ENCODE measurements around the gene RALGPS1. TPM values are rescaled to one million over a fixed set of nuclear protein-coding genes. Genes with fewer than 3 reads are reported as not detected.

Gene RALGPS1
- total and polyA plus RNA-seq, 2 of the 13 experiments (the other 11 are each of a cell fraction or from before 2014, with no cell fraction given): 3.7 to 6.5 TPM

- TF ChIP-seq ZNF644 (CRISPR knock-in tag; IDR thresholded peaks at IDR 0.05; ENCODE audit: low read depth): no peak
- TF ChIP-seq ZNF720 (CRISPR knock-in tag; IDR thresholded peaks at IDR 0.05): no peak
- no peak for TF ChIP-seq ZNF367 (CRISPR knock-in tag; IDR thresholded peaks at IDR 0.05; ENCODE audit: borderline replicate concordance)
- TF ChIP-seq ZFP36 (IDR thresholded peaks at IDR 0.05; ENCODE audit: borderline replicate concordance, low read depth, low read length, partially characterized antibody): no peak
- TF ChIP-seq STAT6 (CRISPR knock-in tag; IDR thresholded peaks at IDR 0.05; ENCODE audit: borderline replicate concordance): no peak
- no peak for TF ChIP-seq CREM (IDR thresholded peaks at IDR 0.05)
- TF ChIP-seq CREM (CRISPR knock-in tag; IDR thresholded peaks at IDR 0.05): no peak
- no peak for TF ChIP-seq HOXD1 (CRISPR knock-in tag; IDR thresholded peaks at IDR 0.05)
- TF ChIP-seq SCMH1 (CRISPR knock-in tag; IDR thresholded peaks at IDR 0.05; ENCODE audit: borderline replicate concordance): no peak
Observed at GRCh38 chr9:127005770-127006314, 91.3 kb downstream of the RALGPS1 start (continued).

GRCh38 chr9:127007638-127008037 lies 93.1 kb downstream of the RALGPS1 start:
- H3K9me3 ChIP-seq (ENCODE audit: low read length): no peaks in the 10 kb centered on the region
- no peak overlapping the region for H3K4me2 ChIP-seq (ENCODE audit: low read depth, low read length)
- H4K20me1 ChIP-seq (ENCODE audit: insufficient read depth, low read length): no peaks in the 10 kb centered on the region
- BruUV-seq (replicated peaks): no TSS peak
- in situ Hi-C loops (cut with HindIII; ENCODE audit: extremely low pct_ligation_motif_present, low pct_unique_long_range_greater_than_20kb): no loop called here
- POLR2A ChIA-PET: no interaction called here
- H3K9ac ChIP-seq (ENCODE audit: insufficient read depth, low read depth, low read length): no peak overlapping the region
- FAIRE-seq: no peak
- no peak overlapping the region for H3K4me3 ChIP-seq (replicated peaks in 1 of 3; ENCODE audit: insufficient read depth in 1 of 3, low read depth in 2 of 3, low read length in 3 of 3)
- H3K79me2 ChIP-seq (ENCODE audit: insufficient read depth, low read length): no peaks in the 10 kb centered on the region
- no peaks in the 10 kb centered on the region for H3K4me1 ChIP-seq (ENCODE audit: insufficient read depth, low read length)
- no peaks in the 10 kb centered on the region for H3K27me3 ChIP-seq (ENCODE audit: control insufficient read depth in 1 of 2, insufficient read depth in 2 of 2, low read length in 2 of 2)
- WGBS (ENCODE audit: low lambda C conversion rate): 72% methylated on average over 6 of the region's 6 CpGs
- no peaks in the 10 kb centered on the region for H3K36me3 ChIP-seq (replicated peaks in 1 of 2; ENCODE audit: control insufficient read depth in 1 of 2, insufficient read depth in 2 of 2, low read length in 2 of 2)
- no peak for DNase-seq (ENCODE audit: low spot score)
- CTCF ChIA-PET (ENCODE audit: low intra/inter-chr PET ratio, low total read pairs): no interaction called here
- ATAC-seq: no peak
- intact Hi-C loops (cut with micrococcal nuclease; ENCODE audit: unreplicated experiment): no loop called here
- no peak overlapping the region for H2AFZ ChIP-seq (ENCODE audit: low read length)
- no peak overlapping the region for H3K27ac ChIP-seq (ENCODE audit: extremely low read length, insufficient read depth, low read length)
- TF ChIP-seq REPIN1 (CRISPR knock-in tag; IDR thresholded peaks at IDR 0.05; ENCODE audit: borderline replicate concordance, low read depth): no peak
- no peak for TF ChIP-seq NFE2 (CRISPR knock-in tag; IDR thresholded peaks at IDR 0.05)
- TF ChIP-seq ZC3H4 (CRISPR knock-in tag; IDR thresholded peaks at IDR 0.05; ENCODE audit: borderline replicate concordance): no peak
- TF ChIP-seq AHDC1 (CRISPR knock-in tag; IDR thresholded peaks at IDR 0.05; ENCODE audit: borderline replicate concordance): no peak
- no peak for TF ChIP-seq EED (CRISPR knock-in tag; IDR thresholded peaks at IDR 0.05)
- TF ChIP-seq ARNT (IDR thresholded peaks at IDR 0.05): no peak
- TF ChIP-seq TRIM24 (CRISPR knock-in tag; IDR thresholded peaks at IDR 0.05): no peak
- no peak for TF ChIP-seq SMC3 (IDR thresholded peaks at IDR 0.05; ENCODE audit: low read length)
- no peak for TF ChIP-seq ZBTB42 (CRISPR knock-in tag; IDR thresholded peaks at IDR 0.05)

Measured in HepG2 (cell line).